ENCODE measurements around the gene HTRA3. TPM values are rescaled to one million over a fixed set of nuclear protein-coding genes. Genes with fewer than 3 reads are reported as not detected.
A peak's percentile ranks its signal among the peaks of the same experiment; 100 is the strongest.

The HTRA3 gene
- total and polyA plus RNA-seq, 5 donors: 52.8 to 133 (median 89.3) TPM

- ATAC-seq (no peak), DNase-seq (no peak)
- Histone ChIP-seq H3K27ac (ENCODE audit: low read length) (no peak overlapping the region), H3K4me1 (ENCODE audit: control insufficient read depth, insufficient read depth, low read length) (peaks cover 5% of the 10 kb centered on the region), H3K4me3 (ENCODE audit: low read length) (no peak overlapping the region), H3K27me3 (ENCODE audit: control insufficient read depth, insufficient read depth) (no peaks in the 10 kb centered on the region), H3K9me3 (ENCODE audit: control insufficient read depth, low read length) (no peaks in the 10 kb centered on the region)
- intact Hi-C loops (cut with DNase I): loop anchor here in 1 of 4 donors (10.0 kb wide), 1 partner anchor 69 kb away; no protein-coding TSS in a partner anchor
Observed at GRCh38 chr4:8326206-8326605, 56.7 kb downstream of the HTRA3 start.

- peak in 1 of 3 donors; percentile 44 for DNase-seq
- 95% methylated on average over 3 of the region's 3 CpGs for WGBS
- peaks cover 7% of the 10 kb centered on the region for H3K4me1 ChIP-seq (ENCODE audit: control insufficient read depth, insufficient read depth, low read length)
- H3K27ac ChIP-seq (ENCODE audit: low read length): no peak overlapping the region
- H3K9me3 ChIP-seq (ENCODE audit: control insufficient read depth, low read length): no peaks in the 10 kb centered on the region
- H3K27me3 ChIP-seq (ENCODE audit: control insufficient read depth, insufficient read depth): no peaks in the 10 kb centered on the region
- intact Hi-C loops (cut with DNase I): loop anchor here in 1 of 4 donors (10.0 kb wide), 1 partner anchor 66 kb away; no protein-coding TSS in a partner anchor
- H3K4me3 ChIP-seq (ENCODE audit: low read length): no peak overlapping the region
- ATAC-seq: no peak
Observed at GRCh38 chr4:8328456-8328855, 58.9 kb downstream of the HTRA3 start.

GRCh38 chr4:8328866-8329559, 59.5 kb downstream of the HTRA3 start:
- DNase-seq (peak in 1 of 3 donors; percentile 32), ATAC-seq (no peak)
- no peak overlapping the region for H3K4me3 ChIP-seq (ENCODE audit: low read length)
- peaks cover 7% of the 10 kb centered on the region for H3K4me1 ChIP-seq (ENCODE audit: control insufficient read depth, insufficient read depth, low read length)
- H3K9me3 ChIP-seq (ENCODE audit: control insufficient read depth, low read length): no peaks in the 10 kb centered on the region
- H3K27me3 ChIP-seq (ENCODE audit: control insufficient read depth, insufficient read depth): no peaks in the 10 kb centered on the region
- 83% methylated on average over 13 of the region's 13 CpGs for WGBS
- H3K27ac ChIP-seq (ENCODE audit: low read length): no peak overlapping the region
- intact Hi-C loops (cut with DNase I): loop anchor here in 1 of 4 donors (10.0 kb wide), 1 partner anchor 66 kb away; no protein-coding TSS in a partner anchor

GRCh38 chr4:8329560-8329858, 60.0 kb downstream of the HTRA3 start:
- Histone ChIP-seq H3K9me3 (ENCODE audit: control insufficient read depth, low read length) (no peaks in the 10 kb centered on the region), H3K4me3 (ENCODE audit: low read length) (no peak overlapping the region), H3K27me3 (ENCODE audit: control insufficient read depth, insufficient read depth) (no peaks in the 10 kb centered on the region), H3K4me1 (ENCODE audit: control insufficient read depth, insufficient read depth, low read length) (peaks cover 7% of the 10 kb centered on the region), H3K27ac (ENCODE audit: low read length) (no peak overlapping the region)
- intact Hi-C loops (cut with DNase I): loop anchor here in 1 of 4 donors (10.0 kb wide), 1 partner anchor 65 kb away; no protein-coding TSS in a partner anchor
- no peak for ATAC-seq
- DNase-seq: no peak
- WGBS: 81% methylated on average over 6 of the region's 6 CpGs

- Histone ChIP-seq H3K9me3 (ENCODE audit: control insufficient read depth, low read length) (no peaks in the 10 kb centered on the region), H3K4me1 (ENCODE audit: control insufficient read depth, insufficient read depth, low read length) (peaks cover 4% of the 10 kb centered on the region), H3K27me3 (ENCODE audit: control insufficient read depth, insufficient read depth) (no peaks in the 10 kb centered on the region), H3K4me3 (ENCODE audit: low read length) (no peak overlapping the region), H3K27ac (ENCODE audit: low read length) (peak overlapping the region; percentile 10)
- ATAC-seq (peak; percentile 16 to 30), DNase-seq (peak in 2 of 3 donors; percentile 61 to 66)
- intact Hi-C loops (cut with DNase I): loop anchor here in 1 of 4 donors (10.0 kb wide), 1 partner anchor 65 kb away; no protein-coding TSS in a partner anchor
- WGBS: 82% methylated on average over 20 of the region's 20 CpGs
Observed at GRCh38 chr4:8329859-8330761, 60.6 kb downstream of the HTRA3 start.

GRCh38 chr4:8330821-8331574, 61.4 kb downstream of the HTRA3 start:
- peak overlapping the region; percentile 10 for H3K27ac ChIP-seq (ENCODE audit: low read length)
- ATAC-seq (peak; percentile 92 to 94), DNase-seq (peak; percentile 76 to 92 (median 89))
- no peak overlapping the region for H3K4me3 ChIP-seq (ENCODE audit: low read length)
- intact Hi-C loops (cut with DNase I): no loop called here
- no peaks in the 10 kb centered on the region for H3K27me3 ChIP-seq (ENCODE audit: control insufficient read depth, insufficient read depth)
- peaks cover 4% of the 10 kb centered on the region for H3K4me1 ChIP-seq (ENCODE audit: control insufficient read depth, insufficient read depth, low read length)
- no peaks in the 10 kb centered on the region for H3K9me3 ChIP-seq (ENCODE audit: control insufficient read depth, low read length)
- 45% methylated on average over 15 of the region's 15 CpGs for WGBS

- peak overlapping the region; percentile 10 for H3K27ac ChIP-seq (ENCODE audit: low read length)
- H3K27me3 ChIP-seq (ENCODE audit: control insufficient read depth, insufficient read depth): no peaks in the 10 kb centered on the region
- H3K4me1 ChIP-seq (ENCODE audit: control insufficient read depth, insufficient read depth, low read length): peaks cover 4% of the 10 kb centered on the region
- intact Hi-C loops (cut with DNase I): no loop called here
- DNase-seq (peak in 1 of 3 donors; percentile 37), ATAC-seq (no peak)
- whole genome bisulfite sequencing: 87% methylated on average over 6 of the region's 6 CpGs
- H3K9me3 ChIP-seq (ENCODE audit: control insufficient read depth, low read length): no peaks in the 10 kb centered on the region
- no peak overlapping the region for H3K4me3 ChIP-seq (ENCODE audit: low read length)
Observed at GRCh38 chr4:8331575-8331955, 62.0 kb downstream of the HTRA3 start.

GRCh38 chr4:8332038-8332857, 62.7 kb downstream of the HTRA3 start:
- no peak overlapping the region for H3K27ac ChIP-seq (ENCODE audit: low read length)
- H3K4me3 ChIP-seq (ENCODE audit: low read length): no peak overlapping the region
- H3K4me1 ChIP-seq (ENCODE audit: control insufficient read depth, insufficient read depth, low read length): peaks cover 4% of the 10 kb centered on the region
- H3K9me3 ChIP-seq (ENCODE audit: control insufficient read depth, low read length): no peaks in the 10 kb centered on the region
- no peak for ATAC-seq
- intact Hi-C loops (cut with DNase I): no loop called here
- WGBS: 94% methylated on average over 12 of the region's 12 CpGs
- H3K27me3 ChIP-seq (ENCODE audit: control insufficient read depth, insufficient read depth): no peaks in the 10 kb centered on the region
- peak in 1 of 3 donors; percentile 40 for DNase-seq

- 84% methylated on average over 8 of the region's 8 CpGs for WGBS
- intact Hi-C loops (cut with DNase I): no loop called here
Observed at GRCh38 chr4:8332891-8333331, 63.4 kb downstream of the HTRA3 start.

More at GRCh38 chr4:8332891-8333331, 63.4 kb downstream of the HTRA3 start:
- Histone ChIP-seq H3K27ac (ENCODE audit: low read length) (no peak overlapping the region), H3K9me3 (ENCODE audit: control insufficient read depth, low read length) (no peaks in the 10 kb centered on the region), H3K27me3 (ENCODE audit: control insufficient read depth, insufficient read depth) (no peaks in the 10 kb centered on the region), H3K4me1 (ENCODE audit: control insufficient read depth, insufficient read depth, low read length) (peaks cover 4% of the 10 kb centered on the region), H3K4me3 (ENCODE audit: low read length) (no peak overlapping the region)
- DNase-seq (peak in 1 of 3 donors; percentile 36), ATAC-seq (no peak)

Data from right cardiac atrium (tissue), 5 donors.